AG04450 (cell line): ENCODE results near the gene GLDC. TPM values are rescaled to one million over a fixed set of nuclear protein-coding genes. Genes with fewer than 3 reads are reported as not detected.

Experiments used
- CTCF ChIA-PET: fragments of 300-600, 350-600 bp; formaldehyde crosslinking; extraction: SDS; loops from one replicate; lab custom pipeline; 2022; ENCODE audit warnings: antibody characterized with exemption, inconsistent platforms; lab: Charles Lee
- POLR2A ChIA-PET: fragments of 350-600 bp; formaldehyde crosslinking; extraction: SDS; loops from one replicate; lab custom pipeline; 2021; ENCODE audit warnings: antibody characterized with exemption, inconsistent platforms; lab: Yijun Ruan, JAX
- DNase-seq: peaks from one replicate; pipeline ENCODE4 v3.0.0-alpha.2; 2011; ENCODE audit warnings: low read depth, low spot score
- H3K27ac ChIP-seq: one replicate; pipeline ENCODE4 v1.5.1; 2012; ENCODE audit warnings: low read depth, low read length, control low read depth
- H3K27me3 ChIP-seq: one replicate; pipeline ENCODE4 v1.6.0; 2012; ENCODE audit warnings: low read length; ENCODE audit not compliant: control insufficient read depth, insufficient read depth
- H3K4me3 ChIP-seq: 2 replicates; pipeline ENCODE4 v1.5.1; 2011; ENCODE audit warnings: mild to moderate bottlenecking, low read depth, low read length, control low read depth
- H3K9me3 ChIP-seq: 2 replicates; pipeline ENCODE4 v1.5.1; 2012; ENCODE audit warnings: low read length; ENCODE audit not compliant: control insufficient read depth, insufficient read depth
- polyA plus RNA-seq: library from polyadenylated mRNA; depleted of rRNA; stranded (reverse); fragments of >200 nt; gene quantifications from 2 replicates; pipeline ENCODE4 v1.2.3, GENCODE V29; 2011
- TF ChIP-seq, protein P1 (sequence below): IDR thresholded peaks from 2 replicates; pipeline ENCODE4 v1.5.1; 2011; ENCODE audit warnings: low read depth, low read length, control low read depth, inconsistent platforms

Gene GLDC
- polyA plus RNA-seq, 1 experiment = 0.20 TPM

DNA sequence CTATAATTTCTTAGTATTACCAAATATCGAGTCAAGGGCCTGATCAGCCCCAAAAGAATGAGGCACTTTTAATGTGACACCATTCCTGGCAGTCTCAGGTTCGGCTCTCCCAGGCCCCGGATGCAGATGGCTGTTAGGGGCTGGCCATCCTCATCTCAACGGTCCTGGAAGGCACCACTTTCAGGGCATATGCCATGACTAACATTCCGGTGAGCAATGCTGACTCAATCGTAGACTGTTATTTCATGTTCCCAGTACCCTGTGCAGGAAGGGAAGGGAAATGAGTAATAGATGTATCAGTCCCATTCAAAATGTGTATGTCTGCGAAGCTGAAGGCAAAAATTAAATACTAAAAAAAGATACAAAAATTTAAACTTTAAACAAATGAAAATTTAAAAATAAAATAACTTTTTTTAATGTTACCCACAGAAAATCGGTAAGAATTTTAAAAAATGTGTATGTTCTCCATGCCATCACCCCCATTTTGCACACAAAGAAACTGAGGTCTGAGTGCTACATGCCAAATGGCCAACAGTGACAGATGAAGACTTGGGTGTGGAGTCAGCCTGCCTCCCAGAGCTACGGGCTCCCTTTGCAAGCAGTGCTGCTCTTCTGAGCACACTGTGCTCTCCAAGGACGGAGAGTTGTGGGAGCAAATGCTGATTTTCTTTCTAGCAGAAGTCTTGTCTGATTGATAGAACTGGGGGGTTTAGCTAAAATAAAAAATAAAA is 79.0 kb downstream of the GLDC start:
- POLR2A ChIA-PET = interaction anchor here (1.0 to 1.3 kb wide), 4 partner anchors 14 to 212 kb away, joined by 3 to 10 read pairs (median 4); partner anchors contain the start of gene UHRF2

DNA sequence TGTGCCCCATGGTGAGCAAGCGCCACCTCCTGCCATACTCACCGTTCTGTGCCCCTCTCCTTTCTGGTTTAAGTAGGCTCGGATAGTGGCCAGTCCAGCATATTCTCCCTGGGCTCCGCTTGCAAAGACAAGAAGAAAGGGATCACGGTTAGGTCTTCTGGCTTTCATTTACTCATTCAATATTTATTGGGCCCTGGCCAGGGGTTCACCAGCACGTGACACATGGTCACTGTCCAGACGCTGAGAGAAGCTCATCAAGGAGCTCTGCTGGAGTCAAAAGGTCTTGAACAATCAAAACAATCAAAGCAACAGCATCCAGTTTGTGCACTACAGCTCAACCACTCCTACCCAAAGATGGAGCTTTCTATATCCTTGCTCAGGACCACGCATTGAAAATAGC is 80.2 kb downstream of the GLDC start:
- no peak overlapping the region for H3K27ac ChIP-seq
- DNase-seq = no peak
- ChIA-PET CTCF (interaction anchor here (4.6 kb wide), 1 partner anchor 210 kb away, joined by 141 read pairs; no protein-coding TSS in a partner anchor), POLR2A (interaction anchor here (0.5 kb wide), 1 partner anchor 165 kb away, joined by 3 read pairs; no protein-coding TSS in a partner anchor)
- no peak overlapping the region for H3K4me3 ChIP-seq
- no peaks in the 10 kb centered on the region for H3K27me3 ChIP-seq
- H3K9me3 ChIP-seq = no peaks in the 10 kb centered on the region
- TF ChIP-seq, protein P1, sequence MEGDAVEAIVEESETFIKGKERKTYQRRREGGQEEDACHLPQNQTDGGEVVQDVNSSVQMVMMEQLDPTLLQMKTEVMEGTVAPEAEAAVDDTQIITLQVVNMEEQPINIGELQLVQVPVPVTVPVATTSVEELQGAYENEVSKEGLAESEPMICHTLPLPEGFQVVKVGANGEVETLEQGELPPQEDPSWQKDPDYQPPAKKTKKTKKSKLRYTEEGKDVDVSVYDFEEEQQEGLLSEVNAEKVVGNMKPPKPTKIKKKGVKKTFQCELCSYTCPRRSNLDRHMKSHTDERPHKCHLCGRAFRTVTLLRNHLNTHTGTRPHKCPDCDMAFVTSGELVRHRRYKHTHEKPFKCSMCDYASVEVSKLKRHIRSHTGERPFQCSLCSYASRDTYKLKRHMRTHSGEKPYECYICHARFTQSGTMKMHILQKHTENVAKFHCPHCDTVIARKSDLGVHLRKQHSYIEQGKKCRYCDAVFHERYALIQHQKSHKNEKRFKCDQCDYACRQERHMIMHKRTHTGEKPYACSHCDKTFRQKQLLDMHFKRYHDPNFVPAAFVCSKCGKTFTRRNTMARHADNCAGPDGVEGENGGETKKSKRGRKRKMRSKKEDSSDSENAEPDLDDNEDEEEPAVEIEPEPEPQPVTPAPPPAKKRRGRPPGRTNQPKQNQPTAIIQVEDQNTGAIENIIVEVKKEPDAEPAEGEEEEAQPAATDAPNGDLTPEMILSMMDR = no peak

More for the DNA sequence above, 79.0 kb downstream of the GLDC start:
- H3K27ac ChIP-seq = peak overlapping the region; percentile 97
- peak overlapping the region; percentile 41 for H3K4me3 ChIP-seq
- no peaks in the 10 kb centered on the region for H3K27me3 ChIP-seq
- CTCF ChIA-PET = interaction anchor here (1.2 to 4.6 kb wide), 8 partner anchors 13 to 242 kb away, joined by 3 to 141 read pairs (median 9); no protein-coding TSS in a partner anchor
- H3K9me3 ChIP-seq = no peaks in the 10 kb centered on the region
- TF ChIP-seq, protein P1 = no peak
- DNase-seq = peak; percentile 86

DNA sequence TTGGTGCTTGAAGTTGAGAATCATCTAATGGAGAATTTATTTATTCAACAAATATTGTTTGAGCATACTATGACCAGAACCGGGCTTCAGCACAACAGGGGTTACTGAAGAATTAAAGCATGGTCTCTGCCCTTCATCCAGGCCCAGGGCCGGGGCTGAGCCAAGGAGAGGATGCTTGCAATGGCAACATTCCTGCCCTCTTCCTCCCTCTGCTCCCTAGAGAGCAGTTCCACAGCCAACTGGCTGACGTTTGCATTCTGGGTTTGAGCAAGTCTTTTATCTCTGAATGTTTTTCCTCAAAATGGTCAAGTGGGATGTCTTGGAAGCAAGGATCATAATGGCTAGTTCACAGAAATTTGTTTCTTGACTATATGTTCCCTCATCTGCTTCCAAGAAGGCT is 80.7 kb downstream of the GLDC start:
- TF ChIP-seq, protein P1 = no peak
- POLR2A ChIA-PET = interaction anchor here (1.1 kb wide), 1 partner anchor 13 kb away, joined by 3 read pairs; no protein-coding TSS in a partner anchor
- CTCF ChIA-PET = no interaction called here
- Histone ChIP-seq H3K9me3 (no peaks in the 10 kb centered on the region), H3K4me3 (no peak overlapping the region), H3K27ac (no peak overlapping the region), H3K27me3 (no peaks in the 10 kb centered on the region)
- DNase-seq = no peak

DNA sequence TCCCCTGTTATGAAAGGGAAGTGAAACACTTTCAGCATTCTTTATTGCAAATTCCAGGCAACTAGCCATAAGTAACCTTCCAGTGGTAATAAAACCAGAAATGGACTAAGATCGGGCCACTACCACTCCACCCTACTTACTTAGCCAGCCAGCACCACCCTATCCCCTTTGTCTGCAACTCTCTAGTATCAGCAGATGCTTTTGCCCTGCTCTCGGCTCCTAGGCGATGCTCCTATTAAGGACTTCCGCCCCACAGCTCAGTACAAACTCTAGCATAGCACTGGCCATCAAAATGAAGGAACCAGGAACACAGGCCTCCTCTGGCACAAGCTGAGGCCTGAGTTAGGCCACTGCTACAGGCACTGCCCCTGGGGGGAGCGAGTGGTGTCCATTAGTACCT is 81.2 kb downstream of the GLDC start:
- Histone ChIP-seq H3K9me3 (no peaks in the 10 kb centered on the region), H3K27me3 (no peaks in the 10 kb centered on the region), H3K4me3 (no peak overlapping the region), H3K27ac (no peak overlapping the region)
- ChIA-PET CTCF (no interaction called here), POLR2A (interaction anchor here (1.1 kb wide), 1 partner anchor 13 kb away, joined by 3 read pairs; no protein-coding TSS in a partner anchor)
- DNase-seq = no peak
- TF ChIP-seq, protein P1 = no peak
